ENCODE results near the gene KRT82.

- TF ChIP-seq CTCF (IDR thresholded peaks at IDR 0.05) = no peak
- TF ChIP-seq POLR2A (IDR thresholded peaks at IDR 0.05) = no peak
Observed at GRCh38 chr12:52436828-52437474, 30.8 kb upstream of the KRT82 start.

Data from adrenal gland (tissue), 5 donors.